GM19397 (cell line): ENCODE measurements around the gene CKS2.
"Not testable (repeated sequence)": the region's sequence is repeated elsewhere in the genome, so short reads cannot be mapped to it uniquely, and the experiment has no call there.

Experiments
- ATAC-seq: cut with Tn5 transposase; IDR thresholded peaks from one replicate; pipeline ENCODE4 v1.9.1; 2021; ENCODE audit warnings: mild to moderate bottlenecking, moderate library complexity; ENCODE audit not compliant: unreplicated experiment

CKS2 gene

GRCh38 chr9:89309608-89310474 lies 1.2 kb upstream of the CKS2 start:
- no peak for ATAC-seq

- no peak for ATAC-seq
These were observed 589 bp downstream of the CKS2 start for GRCh38 chr9:89311346-89312221.

DNA sequence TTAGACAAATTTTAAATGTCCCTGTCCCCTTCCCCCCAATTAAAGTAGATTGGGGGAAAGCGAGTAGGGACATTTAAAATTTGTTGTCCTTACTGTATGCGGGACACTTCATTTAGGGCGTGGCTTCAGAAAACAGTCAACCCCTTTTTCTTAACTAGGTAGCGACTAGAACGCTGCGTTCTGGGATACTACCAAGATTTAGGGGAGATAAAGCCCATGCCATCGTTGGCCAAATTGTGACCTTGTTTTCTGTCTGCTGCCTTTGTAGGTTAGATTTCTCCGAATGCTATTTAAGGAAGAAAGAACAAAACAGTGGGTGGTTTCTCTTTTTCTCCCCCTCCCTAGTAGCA lies 1.2 kb downstream of the CKS2 start:
- no peak for ATAC-seq

DNA sequence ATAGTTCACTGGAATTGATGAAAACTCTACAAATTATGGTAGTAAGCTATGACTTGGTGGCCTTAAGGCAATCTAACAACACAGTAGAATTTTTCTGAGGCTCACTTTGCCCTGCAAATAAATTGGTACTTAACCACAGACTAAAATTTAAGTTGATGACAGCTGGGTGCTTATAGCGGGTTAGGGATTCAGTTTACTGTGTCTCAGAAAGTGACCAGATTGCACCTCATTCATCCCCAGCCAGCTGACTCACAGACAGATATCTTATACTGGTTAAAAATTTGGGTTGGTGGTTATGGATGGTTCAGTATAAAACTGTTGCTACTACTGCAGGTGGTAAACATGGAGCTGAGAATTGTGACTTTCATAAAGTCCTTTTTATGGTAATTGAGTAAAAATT lies 2.8 kb downstream of the CKS2 start:
- ATAC-seq, result no peak

- ATAC-seq, result no peak
These were observed 4.0 kb downstream of the CKS2 start for GRCh38 chr9:89314955-89315354.

DNA sequence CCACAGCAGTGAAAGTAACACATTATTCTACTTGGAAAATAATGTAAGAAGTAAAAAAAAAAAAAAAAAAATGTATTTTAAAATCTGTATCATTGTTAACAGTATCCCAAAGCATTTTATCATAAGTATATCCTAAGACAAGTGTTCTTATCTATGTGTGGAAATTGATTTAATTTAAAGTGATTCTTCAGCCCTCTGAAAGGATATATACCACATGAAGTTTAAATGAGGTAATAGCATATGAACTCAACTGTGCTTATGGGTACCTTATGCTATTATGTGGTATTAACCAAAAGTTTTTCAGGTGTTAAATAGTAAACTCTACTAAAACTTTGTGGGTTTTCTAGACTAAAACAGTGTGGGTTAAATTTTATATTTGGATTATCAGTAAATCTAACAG lies 4.5 kb downstream of the CKS2 start:
- ATAC-seq, result no peak

DNA sequence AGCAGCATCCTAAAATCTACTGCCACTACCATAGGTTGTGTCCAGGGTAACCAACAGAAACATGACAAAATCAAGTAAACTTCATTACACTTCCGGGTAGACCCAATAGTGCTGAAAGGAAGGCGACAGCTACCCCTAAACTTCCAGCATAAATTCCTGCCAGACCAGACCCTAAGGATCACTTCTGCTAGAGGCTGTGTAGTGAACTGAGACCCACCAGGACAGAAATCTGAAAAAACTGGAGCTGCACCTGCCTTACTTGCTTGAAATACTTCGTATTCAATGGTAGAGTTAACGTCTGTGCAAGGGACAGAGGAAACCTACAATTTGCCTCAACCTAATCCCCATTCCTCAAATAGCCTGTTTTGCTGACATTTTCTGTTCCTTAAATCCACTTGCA lies 6.3 kb downstream of the CKS2 start:
- no peak for ATAC-seq

DNA sequence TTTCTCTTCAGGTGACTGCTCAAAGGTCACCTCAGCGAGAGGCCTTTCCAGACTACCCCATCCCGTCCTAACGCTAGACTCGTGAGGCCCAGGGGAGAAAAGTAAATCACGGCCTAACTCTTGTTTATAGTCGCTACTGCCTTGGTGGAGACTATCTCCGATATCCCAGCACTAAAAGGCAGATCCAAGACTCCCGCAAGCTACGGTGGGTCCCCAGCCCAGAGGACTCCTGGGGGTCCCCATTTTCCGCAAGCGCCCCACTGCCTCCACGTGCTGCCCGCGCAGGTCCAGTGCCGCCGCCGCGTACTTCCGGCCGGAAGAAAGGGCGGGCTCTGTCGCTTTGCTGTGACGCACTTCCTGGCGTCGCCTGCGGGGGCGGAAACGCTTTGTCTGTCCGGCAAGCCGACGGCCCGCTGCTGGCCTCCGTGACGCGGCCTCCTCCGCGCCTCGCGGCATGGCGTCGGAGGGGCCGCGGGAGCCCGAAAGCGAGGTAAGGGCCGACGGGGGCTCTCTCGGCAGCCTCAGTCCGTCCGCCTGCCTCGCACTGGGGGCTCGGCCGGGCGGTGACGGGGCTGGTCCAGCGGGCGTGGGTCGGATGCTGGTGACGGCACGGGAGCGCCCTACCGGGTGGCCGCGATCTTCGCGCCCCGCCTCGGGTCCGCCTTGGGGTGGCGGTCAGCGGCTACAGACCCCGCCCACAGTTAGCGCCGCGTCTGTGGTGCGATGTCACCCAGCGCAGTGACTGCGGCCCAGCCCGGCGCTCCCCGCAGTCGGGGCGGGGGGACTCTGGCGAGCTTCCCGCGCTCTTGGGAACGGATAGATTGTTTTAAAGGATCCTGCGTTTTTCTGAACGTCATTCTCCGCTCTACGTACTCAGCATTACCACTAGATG lies 7.4 kb downstream of the CKS2 start, which contains the start of gene SECISBP2:
SECISBP2 (plus strand) TSS at position 378 of the 892 bp plus-strand sequence; CDS start at position 455, 77 bp downstream.
- peak; percentile 93 for ATAC-seq

DNA sequence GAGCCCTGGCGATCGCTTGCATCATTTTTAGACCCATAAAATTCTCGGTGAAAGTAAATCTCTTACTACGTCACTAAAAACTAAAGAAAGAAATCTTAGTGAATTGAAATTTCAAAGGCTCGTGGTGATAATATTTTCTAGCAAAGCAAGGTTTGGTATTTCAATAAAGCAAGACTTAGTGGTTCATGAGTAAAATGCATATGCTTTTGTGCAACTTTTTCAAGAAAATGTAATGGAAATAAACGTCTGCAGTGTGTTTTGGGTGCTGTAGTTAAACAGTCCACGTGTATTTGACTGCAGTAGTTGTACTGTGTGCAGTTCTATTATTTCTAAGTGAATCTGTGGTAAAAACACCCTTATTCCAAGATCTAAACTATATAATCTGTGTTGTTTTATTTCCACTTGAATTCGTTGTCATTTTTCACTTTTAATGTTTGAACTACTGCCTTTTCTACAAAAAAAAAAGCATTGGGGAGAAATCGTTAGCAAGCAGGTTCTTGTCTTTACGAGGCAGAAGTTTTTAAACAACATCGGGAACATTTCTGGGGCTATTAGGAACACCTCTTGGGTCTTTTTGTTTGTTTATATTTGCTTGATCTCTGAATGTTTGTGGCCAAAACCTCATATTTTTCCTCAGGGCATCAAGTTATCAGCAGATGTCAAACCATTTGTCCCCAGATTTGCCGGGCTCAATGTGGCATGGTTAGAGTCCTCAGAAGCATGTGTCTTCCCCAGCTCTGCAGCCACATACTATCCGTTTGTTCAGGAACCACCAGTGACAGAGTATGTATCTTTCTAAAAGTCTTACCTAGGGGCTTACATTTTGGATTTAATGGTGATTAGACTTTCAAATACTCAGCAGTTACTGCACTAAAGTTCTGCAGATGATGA lies 8.3 kb downstream of the CKS2 start:
- no peak for ATAC-seq

GRCh38 chr9:89323390-89323789 lies 12.4 kb downstream of the CKS2 start:
- ATAC-seq, result no peak

GRCh38 chr9:89325733-89326132 lies 14.7 kb downstream of the CKS2 start:
- ATAC-seq, result no peak

DNA sequence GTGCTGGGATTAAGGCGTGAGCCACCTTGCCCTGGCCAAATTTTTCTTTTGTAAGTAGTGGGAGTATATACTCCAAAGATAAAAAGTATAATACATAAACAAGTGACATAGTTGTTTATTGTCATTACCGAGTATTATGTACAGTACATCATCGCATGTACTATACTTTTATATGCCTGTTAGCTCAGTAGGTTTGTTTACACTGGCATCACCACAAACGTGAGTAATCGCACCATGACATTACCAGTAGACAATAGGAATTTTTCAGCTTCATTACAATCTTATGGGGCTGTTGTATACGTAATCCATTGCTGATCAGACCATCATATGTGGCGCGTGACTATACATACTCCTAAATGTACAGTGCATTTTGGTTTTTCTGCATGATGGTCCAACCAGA lies 17.1 kb downstream of the CKS2 start:
- no peak for ATAC-seq

DNA sequence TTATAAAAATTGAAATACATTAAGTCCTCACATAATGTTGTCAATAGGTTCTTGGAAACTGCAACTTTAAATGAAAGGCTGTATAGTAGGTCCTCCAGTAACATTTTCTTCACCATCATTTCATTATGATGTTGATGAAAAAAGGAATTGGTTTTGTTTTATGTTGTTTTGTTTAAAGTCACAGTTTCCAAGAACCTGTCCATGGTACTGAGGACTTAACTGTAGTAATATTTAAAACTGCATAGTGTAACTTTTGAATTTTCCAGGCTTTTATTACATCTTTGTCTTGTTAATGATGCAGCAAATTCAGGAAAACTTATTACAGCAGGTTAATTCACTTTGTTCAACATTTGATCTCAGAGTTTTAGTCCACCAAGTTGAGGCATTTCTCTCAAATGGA lies 18.9 kb downstream of the CKS2 start:
- ATAC-seq, result no peak

DNA sequence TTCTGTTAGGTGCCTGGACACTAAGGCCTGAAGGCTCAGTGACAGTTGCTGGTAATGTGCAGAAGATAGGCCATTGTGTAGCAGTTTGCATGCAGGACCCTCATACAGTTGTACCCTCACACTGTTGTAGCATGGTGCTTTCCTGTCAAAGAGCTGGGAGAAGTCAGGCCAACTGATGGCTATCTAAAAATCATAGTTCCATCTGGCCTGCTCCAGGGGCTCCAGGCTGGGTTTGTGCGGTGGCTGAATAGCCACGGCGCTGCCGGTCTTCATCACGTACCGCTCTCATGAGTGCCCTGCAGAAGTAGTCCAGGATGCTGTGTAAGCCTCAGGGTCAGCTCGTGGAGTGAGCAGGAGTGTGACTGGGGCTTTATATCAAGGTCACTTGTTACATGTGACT lies 19.5 kb downstream of the CKS2 start:
- ATAC-seq, result no peak

DNA sequence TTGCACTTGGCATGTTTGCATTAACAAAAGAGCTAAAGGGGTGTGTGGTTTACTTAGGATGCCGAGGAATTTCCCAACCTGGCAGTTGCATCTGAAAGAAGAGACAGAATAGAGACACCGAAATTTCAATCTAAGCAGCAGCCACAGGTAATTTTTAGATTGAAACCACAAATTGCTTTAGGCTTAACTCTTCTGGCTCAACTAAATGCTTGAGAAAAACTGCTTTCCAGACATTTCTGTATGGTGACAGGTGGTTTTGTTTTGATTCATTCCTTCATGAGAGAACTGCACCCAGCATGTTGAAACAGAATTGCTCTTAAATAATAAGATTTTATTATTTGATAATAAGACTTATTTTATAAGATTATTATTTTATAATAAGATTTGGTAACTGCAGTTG lies 28.8 kb downstream of the CKS2 start:
- ATAC-seq, result no peak

- ATAC-seq, result no peak
These were observed 29.3 kb downstream of the CKS2 start for GRCh38 chr9:89340332-89340731.

- ATAC-seq, result no peak
These were observed 31.2 kb downstream of the CKS2 start for GRCh38 chr9:89342213-89342612.

DNA sequence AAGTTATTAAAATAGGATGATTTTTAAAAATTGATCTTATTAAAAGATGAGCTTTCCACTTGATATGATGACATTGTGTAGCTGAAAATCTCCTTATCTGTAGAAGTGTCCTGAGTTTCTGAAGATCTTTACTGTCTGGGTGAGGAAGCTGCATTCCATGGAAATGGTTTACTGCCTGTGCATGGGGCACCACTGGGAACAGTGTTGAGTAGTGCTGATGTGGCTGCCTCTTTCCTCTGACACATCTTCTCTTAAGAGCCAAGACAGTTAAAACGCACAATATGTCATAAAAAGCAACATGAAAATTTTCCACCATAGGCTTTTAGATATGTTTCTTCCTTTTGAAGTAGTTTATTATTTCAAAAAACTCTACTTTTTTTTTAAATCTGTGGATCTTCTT lies 32.0 kb downstream of the CKS2 start:
- no peak for ATAC-seq

GRCh38 chr9:89343812-89344211 lies 32.8 kb downstream of the CKS2 start:
- ATAC-seq, result not testable (repeated sequence)

DNA sequence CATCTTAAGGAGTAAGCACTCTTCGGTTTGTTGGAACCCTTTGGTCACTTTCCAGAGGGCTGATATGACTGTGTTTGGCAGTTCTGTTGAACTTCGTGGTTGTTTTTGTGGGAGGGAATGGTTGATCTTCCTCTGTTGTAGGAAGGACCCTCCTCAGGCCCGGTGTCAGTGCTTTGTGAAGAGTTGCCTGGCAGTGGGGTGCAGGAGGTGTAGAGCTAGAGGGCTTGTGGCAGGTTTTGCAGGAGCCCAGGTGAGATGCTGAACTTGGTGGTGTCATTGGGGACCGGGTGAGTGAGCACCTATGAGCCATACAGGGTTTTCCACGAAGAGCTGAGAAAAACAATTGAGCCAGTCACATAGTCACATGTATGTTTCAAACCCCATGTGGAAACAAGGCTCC lies 34.5 kb downstream of the CKS2 start:
- ATAC-seq, result no peak
